Posterior cingulate gyrus (tissue), 11 donors: Measurements from ENCODE around the gene HSPA8.

Experiments used
- DNase-seq, 10 donors: peaks; one replicate each; pipeline versions ENCODE4 v3.0.0 to v3.0.0-alpha.2; 2020 to 2021; ENCODE audit warnings: mixed read lengths in 3 of 10
- intact Hi-C: fragments of 100-400 bp; cut with DNase I; formaldehyde crosslinking; loops from one replicate; pipeline ENCODE4 v1.15.1; 2023

The HSPA8 gene

GRCh38 chr11:123052901-123053721, 8.8 kb downstream of the HSPA8 start:
- intact Hi-C loops: no loop called here
- no peak for DNase-seq

DNA sequence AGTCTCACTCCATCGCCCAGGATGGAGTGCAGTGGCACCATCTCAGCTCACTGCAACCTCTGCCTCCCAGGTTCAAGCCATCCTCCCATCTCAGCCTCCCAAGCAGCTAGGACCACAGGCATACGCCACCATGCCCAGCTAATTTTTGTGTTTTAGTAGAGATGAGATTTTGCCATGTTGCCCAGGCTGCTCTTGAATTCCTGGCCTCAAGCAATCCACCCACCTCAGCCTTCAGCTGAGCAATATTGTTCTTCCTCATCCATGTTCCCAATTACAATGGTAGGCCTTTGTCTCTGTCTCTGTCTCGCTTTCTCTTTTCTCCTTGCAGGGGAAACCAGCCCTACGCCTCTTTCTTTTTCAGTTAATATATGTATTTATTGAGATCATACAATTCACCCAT, 10.3 kb downstream of the HSPA8 start:
- DNase-seq: no peak
- intact Hi-C loops: no loop called here

- no peak for DNase-seq
- intact Hi-C loops: no loop called here
Observed at GRCh38 chr11:123051146-123051545, 10.8 kb downstream of the HSPA8 start.

- DNase-seq: no peak
- intact Hi-C loops: no loop called here
Observed at GRCh38 chr11:123047947-123048293, 14.0 kb downstream of the HSPA8 start.

- DNase-seq: no peak
- intact Hi-C loops: no loop called here
Observed at GRCh38 chr11:123047266-123047946, 14.5 kb downstream of the HSPA8 start.

DNA sequence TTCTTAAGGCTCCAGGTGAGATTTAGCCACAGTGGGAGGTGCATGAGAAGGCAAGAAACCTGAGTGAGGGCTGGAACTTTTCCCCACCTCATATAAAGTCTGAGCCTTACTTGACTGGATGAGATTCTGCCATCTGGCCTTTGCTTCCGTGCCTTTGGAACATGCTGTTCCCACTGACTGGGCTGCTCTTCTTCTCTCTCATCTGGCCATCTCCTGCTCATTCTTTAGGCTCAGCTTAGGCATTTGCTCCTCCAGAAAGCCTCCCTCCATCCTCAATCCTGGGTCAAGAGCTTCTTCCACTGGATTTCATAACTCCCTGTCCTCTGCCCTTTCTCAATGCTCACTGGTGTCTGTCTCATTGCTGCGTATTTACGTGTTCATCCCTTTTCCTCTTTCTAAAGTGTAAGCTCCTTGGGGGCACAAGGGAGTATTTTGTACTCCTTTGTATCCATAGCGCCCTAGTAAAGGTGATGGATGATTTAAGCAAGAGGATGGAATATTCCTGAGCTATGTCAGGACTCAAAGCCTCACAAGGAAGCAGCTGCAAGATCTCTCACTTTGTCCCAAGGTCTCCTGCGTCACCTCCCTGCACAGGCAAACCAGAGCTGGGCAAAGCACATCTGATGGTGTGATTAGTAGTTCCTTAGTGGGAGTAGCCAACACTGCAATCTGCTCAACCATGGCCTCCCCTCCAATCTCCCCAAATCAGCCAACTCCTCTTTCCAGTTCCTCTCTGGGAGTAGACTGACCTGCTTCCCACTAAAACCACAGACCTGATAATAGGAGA, 15.3 kb downstream of the HSPA8 start:
- intact Hi-C loops: no loop called here

GRCh38 chr11:123045101-123045500, 16.8 kb downstream of the HSPA8 start:
- intact Hi-C loops: no loop called here
- DNase-seq: no peak

More for the DNA sequence above, 15.3 kb downstream of the HSPA8 start:
- no peak for DNase-seq

DNA sequence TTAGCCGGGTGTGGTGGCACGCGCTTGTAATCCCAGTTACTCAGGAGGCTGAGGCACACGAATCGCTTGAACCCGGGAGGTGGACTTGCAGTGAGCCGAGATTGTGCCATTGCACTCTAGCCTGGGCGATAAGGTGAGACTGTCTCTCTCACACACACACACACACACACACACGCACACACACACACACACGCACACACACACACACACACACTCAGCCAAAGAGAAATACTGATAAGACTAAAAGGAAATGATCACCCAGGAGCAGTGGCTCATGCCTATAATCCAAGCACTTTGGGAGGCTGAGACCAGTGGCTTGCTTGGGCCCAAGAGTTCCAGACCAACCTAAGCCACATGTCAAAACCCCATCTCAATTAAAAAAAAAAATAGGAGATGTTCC, 20.8 kb downstream of the HSPA8 start:
- no peak for DNase-seq
- intact Hi-C loops: no loop called here

DNA sequence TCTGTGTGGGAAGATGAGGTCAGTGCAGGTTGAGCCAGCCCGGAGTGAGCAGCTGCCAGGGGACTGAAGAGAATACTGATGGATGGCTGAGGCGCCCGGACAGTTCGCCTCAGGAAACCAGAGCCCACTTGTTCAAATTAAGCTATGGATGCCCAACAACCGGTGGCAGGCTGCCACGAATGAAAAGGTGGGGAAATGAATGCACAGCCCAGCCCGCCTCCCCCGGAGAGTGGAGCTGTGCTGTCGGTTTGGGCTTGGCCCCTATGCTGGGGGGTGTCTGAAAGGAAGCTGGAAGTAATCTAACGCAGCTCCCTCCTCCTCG, 21.9 kb downstream of the HSPA8 start:
- DNase-seq: no peak
- intact Hi-C loops: no loop called here

DNA sequence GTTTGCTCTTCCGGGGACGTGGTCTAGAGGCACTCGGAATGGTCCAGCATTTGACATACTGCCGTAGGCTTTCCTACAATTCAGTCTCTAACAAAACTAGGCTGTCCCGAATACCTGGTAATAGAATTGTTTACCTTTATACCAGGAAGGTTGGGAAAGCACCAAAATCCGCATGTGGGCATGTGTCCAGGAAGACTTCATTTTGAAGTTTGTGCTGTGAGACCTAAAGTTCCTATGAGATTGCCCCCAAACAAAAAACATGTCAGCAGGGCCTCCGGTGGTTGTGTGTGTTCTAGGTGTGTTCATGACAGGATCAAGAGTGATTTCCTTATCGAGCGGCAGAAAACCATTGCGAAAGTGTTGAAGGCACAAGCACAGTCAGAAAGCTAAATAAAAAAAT, 26.1 kb downstream of the HSPA8 start:
- intact Hi-C loops: no loop called here
- DNase-seq: no peak

DNA sequence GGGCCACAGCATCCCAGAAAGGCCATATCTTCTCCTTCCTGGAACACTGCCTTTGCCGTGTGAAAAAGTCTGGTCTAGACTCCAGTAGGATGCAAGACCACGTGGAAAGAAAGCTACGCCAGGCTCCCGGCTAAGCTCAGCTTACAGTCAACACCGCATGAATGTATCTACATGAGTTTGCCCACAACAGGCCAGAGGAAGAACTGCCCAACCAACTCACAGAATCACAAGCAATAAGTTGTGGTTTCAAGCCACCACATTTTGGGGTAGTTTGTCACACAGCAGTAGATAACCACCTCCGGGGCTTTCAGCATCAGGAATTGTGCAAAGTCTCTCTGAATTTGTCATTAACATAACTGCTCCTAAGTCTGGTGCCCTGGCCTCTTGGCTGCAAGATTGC, 27.3 kb downstream of the HSPA8 start:
- intact Hi-C loops: no loop called here
- DNase-seq: no peak

GRCh38 chr11:123033895-123034294, 28.0 kb downstream of the HSPA8 start:
- intact Hi-C loops: no loop called here
- no peak for DNase-seq

GRCh38 chr11:123030517-123030916, 31.4 kb downstream of the HSPA8 start:
- intact Hi-C loops: no loop called here
- no peak for DNase-seq

DNA sequence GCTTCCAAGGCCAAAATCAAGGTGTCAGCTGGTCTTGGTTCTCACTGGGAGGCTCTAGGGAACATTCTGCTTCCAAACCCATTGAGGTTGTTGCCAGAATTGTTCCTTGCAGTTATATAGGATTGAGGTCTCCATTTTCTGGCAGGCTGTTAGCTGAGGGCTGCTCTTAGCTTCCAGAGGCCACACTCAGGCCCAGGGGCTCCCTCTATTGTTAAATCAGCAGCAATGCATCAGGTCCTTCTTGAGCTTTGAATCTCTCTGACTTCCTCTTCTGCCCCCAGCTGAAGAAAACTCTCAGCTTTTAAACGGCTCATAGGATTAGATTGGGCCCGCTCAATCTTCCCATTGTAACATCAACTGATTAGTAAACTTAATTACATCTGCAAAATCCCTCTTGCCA, 41.0 kb downstream of the HSPA8 start:
- DNase-seq: peak in 1 of 10 donors; percentile 13

DNA sequence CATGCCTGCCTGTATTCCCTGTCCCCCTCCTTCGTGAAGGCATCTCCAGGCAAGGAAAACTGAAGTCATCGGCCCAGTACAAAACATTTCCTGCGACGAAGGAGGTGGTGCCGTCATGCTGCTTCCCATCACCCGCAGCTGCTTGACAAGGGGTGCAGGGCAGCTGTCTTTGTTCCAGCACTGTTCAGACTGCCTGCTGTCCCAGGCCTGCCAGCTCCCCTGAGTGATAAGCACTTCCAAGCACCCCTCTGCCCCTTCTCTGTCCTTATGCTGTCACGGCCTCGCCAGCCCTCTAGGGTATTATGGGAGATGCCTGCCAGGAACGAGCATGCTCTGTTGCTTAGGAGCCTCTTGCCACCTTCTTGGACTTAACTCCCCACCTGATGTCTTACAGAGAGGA, 43.2 kb downstream of the HSPA8 start:
- intact Hi-C loops: no loop called here
- no peak for DNase-seq

More for the DNA sequence above, 41.0 kb downstream of the HSPA8 start:
- intact Hi-C loops: loop anchor here (5.0 kb wide), 1 partner anchor 109 kb away; no protein-coding TSS in a partner anchor

DNA sequence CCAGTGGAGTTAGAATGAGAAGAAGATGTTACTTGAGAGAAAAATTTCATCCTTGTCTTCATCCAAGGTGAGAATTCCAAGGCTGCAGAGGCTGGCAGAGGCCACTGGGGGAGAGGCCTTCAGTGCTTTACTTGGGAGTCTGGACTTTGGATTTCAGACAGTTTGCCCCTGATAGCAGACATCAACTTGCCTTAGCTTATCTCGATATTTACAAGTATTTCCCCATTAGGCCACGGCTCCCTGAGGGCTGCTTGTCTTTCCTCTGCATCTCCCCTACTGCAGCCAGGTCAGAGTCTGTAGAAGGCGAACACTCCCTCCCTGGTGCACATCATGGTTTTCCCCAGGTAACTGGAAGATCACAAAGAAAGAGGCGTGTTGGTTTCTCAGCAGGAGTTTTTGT, 50.4 kb downstream of the HSPA8 start:
- DNase-seq: no peak
- intact Hi-C loops: no loop called here
